NCI-H2227 (cell line): ENCODE results near the gene GLIS1.

Source experiments
- DNase-seq: peaks from one replicate; lab custom pipeline; 2025; ENCODE audit not compliant: unreplicated experiment; lab: John Stamatoyannopoulos, UW

Gene GLIS1

DNA sequence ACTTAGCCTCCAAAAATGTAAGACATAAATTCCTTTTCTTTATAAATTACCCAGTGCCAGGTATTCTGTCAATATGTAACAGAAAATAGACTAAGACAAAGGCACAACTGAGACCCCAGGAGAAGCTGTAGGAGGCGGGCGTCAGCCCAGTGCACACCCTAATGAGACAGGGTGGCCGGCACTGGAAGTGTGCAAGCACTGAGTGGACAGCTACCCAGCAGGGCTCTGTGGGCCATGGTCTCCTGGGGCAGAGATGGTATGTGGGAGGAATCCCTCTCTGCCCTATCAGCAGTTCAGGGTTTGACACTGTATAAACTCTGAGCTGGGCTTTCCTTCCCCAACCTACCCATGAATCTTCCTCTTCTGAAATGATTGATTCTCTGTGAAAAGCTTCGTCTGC lies 139.5 kb downstream of the GLIS1 start:
- DNase-seq, result no peak

DNA sequence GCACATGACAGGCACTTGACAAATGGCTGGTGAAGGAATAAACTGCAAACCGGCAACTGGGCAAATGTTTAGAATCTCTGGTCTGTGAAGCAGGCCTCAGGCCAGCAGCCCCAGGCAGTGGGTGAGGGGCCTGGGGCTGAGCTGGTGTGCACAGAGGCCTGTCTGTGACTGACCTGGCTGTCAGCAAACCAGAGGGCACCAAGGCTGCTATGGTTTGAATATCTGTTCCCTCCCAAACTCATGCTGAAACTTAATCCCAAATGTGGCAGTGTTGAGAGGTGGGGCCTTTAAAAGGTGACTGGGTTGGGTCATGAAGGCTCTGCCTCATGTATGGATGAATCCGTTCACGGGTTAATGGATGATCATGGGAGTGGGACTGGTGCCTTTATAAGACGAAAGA lies 140.0 kb downstream of the GLIS1 start:
- DNase-seq, result no peak

DNA sequence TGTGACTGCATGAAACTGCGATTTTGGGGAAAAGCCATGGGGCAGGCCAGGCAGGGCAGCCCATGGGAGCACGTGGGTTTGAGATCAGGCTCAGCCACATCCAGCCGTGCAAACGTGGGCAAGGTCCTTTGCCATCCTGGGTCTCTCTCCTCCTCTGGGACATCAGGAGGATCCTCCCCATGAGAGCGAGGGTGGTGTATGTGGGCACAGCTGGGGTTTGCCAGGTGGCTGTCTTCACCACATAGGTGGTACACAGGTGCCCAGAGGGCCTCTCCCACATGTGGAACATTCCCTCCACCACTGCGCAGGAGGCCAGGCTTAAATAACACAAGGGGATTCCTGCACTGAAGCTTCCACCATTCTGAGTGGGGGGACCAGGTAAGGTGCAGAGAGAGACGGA lies 143.1 kb downstream of the GLIS1 start:
- no peak for DNase-seq

DNA sequence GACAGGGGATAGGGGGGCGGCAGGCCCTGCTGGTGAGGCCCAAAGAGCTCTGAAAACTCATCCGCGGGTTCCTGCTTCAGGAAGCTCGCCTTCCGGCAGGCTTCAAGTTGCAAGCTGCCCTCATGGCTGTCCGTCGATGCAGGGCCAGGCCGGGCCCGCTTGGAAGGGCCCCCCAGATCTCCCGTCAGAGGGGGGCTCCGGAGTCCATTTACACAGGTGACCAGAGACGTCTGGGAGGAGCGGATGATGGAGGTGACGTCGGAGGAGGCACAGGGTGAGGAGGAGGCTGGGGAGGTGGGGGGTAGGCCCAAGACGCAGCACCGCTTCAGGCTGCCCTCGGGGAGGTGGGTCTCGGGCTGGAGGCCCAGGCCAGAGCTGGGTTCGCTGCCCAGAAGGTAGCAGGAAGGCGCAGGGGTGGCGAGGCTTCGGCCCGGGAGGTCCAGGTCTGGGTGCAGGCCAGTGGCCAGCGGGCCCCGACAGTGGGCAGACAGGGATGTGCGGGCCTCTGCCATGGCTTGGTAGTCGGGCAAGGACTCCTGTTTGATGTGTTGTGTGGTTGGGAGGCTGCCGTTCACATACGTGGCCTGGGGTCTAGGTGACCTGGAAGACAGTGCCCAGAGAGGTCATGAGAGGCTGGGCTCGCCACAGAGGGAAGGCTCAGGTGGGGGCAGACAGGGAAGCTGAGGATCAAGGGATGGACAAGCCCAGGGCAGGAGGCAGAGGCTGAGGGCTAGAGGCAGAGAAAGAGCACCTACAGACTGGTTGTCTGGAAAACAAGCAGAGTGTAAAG lies 144.4 kb downstream of the GLIS1 start:
- DNase-seq, result no peak

DNA sequence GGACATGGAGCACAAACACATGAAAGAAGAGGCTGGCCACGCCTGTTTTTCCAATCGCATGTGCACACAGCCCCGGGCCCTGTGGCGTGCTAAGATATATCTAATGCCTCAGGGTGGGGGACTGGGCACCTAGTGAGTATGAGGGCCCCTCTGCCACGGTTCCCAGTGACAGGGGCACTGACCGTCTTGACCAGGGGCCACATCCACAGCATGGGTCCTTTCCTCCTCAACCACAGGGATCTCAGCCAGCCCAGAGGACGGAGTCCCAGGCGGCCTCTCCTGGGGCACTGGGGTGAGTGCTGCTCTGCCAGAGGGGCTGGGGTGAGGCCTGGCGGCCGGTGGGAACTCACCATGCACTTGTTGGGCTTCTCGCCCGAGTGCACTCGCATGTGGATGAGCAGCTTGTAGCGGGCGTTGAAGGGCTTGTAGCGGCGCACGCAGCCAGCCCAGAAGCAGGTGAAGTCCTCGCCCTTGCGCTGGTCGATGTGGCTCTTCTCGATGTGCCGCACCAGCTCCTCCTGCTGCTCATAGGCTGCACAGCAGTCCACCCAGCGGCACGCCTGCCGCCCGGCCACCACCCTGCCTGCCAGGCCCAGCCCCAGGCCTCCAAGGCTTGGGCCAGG lies 145.1 kb downstream of the GLIS1 start:
- DNase-seq, result no peak

DNA sequence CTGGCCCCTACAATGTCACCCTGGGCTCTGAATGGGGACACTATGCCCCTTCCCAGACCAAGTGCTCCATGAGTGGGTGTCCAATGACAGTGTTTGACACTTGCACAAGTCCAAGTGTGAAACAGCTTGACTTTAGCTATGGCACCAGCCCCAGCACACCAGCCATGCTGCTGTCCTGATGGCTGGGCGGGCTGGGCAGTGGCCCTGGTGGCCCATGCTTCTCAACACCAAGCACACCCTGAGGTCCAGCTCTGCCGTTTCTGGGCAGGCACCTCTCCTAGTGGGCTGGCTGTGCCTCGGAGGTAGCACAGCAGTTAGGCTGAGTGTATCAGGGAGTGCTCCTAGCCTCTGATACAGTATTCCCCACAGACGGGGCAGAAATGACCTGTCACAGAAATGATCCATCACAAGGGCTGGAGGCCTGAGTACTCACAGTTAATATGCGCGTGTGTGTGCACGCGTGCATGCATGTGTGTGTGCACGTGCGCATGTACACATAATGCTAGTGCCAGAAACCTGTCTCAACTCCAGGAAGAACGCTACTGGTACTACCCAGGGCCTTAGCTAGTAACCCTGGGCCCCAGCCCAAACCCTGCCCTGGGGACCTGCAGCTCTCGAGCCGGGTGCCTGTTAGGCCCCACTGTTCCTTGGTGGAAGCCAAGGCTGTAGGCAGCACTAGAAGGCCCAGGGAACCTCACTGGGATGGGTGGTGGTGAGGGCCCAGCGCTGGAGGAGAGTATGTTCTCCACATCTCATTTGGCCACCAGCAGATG lies 145.8 kb downstream of the GLIS1 start:
- no peak for DNase-seq

DNA sequence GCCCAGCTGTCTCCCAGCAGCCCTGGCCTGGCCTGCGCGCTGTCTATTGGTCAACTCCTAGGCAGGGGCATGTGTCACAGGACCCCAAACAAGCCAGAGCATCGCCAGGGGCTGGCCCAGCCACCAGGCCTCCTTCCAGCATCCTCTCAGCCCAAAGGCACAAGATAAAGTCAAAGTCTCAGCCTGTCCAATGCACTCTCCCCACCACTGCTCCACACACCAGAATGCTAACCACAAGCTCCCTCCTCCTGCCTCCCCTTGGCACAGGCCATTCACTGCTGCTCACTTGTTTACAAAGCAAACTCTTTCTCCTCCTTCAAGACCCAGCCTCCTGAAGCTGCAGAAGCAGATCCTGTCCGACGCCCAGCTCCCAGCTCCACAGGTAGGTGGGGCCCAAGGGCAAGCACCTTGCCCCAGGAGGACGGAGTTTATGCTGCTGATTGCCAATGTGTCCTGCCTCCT lies 146.4 kb downstream of the GLIS1 start:
- no peak for DNase-seq

DNA sequence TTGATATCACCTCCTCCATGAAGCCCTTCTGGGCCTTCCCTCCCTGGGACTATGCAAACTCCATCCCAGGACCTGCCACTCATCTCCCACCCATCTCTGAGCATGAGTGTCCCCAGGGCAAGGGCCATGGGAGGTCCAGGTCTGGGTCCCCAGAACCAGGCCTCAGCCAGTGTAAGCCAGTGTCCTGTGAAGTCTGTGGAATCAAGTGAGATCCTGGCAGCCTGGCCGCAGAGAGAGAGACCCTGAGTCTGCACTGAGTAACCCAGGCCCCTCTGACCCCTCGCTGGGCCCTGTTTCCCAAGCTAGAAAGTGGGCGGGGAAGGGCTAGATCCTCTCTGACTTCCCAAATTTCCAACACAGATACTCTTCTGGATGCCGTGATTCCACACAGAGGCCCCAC lies 147.0 kb downstream of the GLIS1 start:
- no peak for DNase-seq

DNA sequence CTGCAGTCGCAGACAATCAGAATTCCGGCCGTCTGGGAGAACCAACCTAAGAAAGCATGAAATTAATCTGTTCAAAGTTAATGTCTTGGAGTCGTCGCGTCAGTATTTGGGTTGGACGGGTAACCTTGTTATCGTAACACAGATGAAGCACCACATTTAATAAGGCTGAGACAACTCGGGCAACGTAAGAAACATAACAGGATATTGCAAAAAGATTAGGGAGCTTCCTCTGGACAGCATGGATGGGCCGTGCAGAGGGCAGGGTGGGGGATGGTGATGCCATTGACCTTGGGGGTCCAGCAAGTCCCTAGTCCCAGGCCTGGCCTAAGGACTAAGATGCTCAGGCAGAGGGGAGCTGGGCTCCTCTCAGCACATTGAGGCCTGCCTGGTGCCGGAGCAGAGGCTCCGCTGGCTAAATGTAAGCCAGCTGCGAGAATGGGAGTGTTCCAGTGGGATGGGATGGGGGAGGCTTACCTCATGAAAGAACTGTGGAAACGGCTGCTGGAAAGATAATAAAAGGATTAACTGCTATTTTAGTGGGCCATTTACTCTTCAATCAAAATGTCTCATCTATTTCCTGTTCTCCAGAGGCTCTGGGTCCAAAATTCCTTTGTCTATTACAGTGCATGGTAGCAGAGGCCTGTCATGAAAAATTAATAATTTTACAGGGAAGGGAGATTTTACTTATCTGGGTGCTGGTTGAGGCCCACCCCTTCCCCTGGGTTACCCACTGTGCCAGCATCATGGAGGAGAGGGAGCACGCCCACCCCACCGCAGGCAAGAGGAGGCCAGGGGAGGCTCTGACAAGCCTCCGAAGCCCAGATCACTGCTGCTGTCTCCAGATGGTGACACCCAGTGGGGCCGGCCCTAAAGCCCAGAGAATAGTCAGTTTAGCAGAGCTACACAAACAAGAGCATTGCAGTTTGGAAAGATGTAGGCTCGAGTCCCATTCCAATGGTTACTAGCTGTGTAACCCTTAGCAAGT lies 148.1 kb downstream of the GLIS1 start:
- DNase-seq, result peak; percentile 16

DNA sequence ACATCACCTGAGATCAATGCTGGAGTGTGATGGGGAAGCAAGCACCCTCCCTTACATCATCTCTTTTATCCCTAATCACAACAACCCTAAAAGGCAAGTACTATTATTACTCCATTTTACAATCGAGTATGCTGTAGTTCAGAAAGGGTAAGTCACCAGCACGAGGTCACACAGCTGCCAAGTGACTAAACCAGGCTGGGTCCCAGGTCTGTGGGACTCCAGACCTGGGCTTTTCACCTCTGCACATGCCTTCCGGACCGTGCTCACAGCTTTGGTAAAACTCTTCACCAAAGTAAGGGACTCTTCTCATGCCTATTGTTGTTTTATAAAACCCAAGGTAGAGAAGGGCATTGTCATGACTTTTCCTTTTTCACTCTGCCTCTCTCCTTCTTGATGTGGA lies 148.9 kb downstream of the GLIS1 start:
- DNase-seq, result no peak

DNA sequence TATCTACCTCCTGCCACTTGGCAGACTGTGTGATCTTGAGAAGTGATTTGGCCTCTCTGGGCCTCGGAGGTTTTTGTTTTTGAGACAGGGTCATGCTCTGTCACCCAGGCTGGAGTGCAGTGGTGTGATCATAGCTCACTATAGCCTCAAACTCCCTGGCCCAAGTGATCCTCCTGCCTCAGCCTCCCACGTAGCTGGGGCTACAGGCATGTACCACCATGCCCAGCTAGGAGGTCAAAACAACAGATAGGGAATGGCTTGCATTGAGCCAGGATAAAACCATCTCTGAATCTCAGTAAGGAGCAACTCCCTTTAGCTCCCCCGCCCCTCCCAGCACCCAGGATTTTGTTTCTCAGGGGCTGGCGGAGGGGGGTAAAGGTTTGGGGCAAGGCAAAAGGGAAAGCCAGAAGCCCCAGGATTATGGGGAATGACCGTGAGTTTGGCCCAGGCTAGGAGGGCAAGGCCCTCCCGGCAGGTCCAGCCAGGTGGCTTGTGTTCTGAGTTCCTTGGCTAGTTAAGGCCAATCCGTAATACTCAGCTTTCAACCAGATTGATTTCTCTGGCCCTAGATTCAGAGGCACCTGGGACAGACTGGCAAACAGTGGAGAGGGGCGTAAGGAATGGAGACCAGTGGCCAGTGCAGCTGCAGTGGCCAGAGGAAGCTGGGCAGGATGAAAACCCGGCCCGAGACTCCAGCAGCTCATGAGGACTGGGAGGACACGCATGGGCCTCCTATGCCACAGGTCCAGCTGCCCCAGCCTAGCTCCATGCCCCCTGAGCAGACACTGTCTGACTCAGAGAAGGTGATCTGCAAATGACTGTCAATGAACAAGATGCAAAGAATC lies 149.7 kb downstream of the GLIS1 start:
- no peak for DNase-seq

DNA sequence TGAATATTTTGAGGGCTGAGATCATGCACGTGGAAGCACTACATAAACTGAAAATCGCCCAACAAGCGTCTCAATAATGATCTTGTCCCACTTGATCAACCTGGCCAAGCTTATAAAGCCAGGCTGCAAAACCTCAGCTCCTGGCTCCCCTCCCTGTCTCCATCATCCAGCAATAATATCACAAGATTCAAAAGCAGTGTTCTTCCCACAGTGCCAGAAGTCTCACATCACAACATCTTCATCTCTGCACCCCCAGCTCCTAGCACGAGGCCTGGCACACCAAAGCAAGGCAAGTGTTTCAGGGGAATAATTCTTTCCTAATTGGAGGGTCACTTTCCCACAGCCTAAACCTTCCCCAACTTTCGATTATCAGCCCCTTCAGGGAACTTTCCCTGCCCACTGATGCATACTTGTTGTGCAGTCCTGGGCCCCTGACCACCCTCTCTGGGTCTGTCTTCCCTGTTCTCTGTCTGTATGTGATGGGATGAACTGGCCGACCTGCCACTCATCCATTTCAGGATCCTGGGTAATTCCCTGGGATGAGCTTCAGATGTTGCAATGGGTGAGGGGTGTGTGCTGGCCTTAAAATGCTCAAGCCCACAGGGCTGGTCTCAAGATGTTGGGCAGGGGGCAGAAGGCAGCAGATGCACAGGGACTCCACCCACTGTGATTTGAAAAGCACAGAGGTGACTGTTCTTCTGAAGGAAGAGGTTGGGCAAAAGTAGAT lies 150.7 kb downstream of the GLIS1 start:
- no peak for DNase-seq

DNA sequence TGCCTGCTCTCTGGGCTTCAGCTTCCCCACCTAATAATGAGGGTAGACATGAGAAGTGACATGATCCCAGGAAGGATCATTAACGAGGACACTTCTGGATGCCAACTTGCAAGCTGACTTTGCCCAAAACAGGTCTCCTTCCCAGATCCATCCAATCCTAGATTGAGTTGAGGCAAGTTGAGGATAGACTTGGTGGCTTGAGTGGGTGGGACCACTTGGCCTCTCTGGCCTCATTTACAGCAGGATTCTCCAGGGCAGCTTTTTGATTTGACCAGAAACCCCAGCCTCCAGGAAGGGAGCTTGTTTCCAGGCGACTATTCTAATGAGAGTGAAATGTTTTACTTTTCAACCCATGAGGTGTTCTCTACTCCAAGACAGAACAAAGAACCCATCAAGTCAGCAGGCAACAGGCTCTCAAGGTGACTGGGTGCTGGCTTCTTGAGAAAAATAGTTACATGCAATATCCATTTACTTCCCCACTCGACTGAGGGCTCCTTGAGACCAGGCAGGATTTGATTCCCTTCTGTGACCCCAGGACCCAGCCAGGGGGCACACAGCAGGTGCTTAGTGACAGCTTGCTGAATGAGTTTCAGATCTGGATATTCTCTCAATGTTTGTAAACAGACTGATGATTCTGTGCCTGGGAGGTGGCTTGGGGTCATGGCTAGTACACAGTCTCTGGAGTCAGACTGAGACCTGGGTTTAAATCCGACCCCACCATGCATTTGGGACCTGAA lies 151.5 kb downstream of the GLIS1 start:
- DNase-seq, result no peak

DNA sequence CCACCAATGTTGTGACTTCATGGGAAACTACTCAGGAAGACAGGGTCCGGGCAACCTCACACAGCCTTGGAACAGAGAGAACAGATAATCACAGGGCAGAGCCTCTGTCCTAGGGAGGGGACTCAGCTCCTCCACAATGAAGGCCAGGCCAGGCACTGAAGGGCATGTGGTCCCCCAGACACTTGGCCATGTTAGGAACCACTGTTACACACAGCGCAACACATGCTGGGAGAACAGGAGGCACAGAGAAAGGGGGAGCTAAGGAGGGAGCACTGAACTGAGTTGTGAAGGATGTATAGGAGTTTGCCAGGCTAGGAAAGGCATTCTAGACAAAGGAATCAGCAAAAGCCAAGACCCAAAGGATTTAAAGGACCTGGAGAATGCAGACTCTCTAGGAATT lies 152.2 kb downstream of the GLIS1 start:
- DNase-seq, result no peak

DNA sequence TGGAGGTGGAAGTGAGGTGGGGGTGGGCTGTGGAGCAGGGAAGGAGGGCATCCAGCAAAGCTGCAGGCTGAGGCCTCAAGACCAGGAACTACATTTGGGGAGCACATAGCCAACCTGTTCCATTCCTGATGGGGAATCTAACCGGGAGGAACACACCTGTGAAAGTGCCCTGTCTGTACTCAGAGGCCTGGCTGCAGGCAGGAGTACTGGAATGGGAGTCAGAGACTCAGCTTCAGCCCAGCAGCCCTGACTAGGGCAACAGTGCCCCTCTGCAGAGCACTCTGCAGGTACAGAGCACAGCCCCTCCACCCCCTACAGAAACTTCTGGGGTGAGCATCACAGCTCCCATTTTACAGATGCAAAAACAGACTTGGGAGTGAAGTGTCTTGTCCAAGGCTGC lies 153.4 kb downstream of the GLIS1 start:
- DNase-seq, result no peak

DNA sequence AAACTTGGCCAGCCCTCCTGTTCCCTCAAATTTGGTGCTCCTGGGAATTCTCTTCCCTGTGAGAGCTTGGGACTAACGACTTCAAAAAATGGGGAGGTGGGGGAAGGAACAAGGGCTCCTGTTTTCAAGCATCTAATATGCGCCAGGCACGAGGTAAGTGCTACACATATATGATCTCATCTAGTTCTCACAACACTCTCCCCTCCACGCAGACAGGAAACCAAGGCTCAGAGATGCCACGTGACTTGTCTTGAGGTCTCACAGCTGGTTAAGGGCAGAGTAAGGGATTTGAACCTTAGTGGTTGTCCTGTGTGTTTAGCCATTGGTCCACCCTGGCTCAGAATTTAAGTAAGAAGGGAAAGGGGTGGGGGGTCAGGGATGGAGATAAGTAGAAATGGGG lies 153.8 kb downstream of the GLIS1 start:
- DNase-seq, result no peak

DNA sequence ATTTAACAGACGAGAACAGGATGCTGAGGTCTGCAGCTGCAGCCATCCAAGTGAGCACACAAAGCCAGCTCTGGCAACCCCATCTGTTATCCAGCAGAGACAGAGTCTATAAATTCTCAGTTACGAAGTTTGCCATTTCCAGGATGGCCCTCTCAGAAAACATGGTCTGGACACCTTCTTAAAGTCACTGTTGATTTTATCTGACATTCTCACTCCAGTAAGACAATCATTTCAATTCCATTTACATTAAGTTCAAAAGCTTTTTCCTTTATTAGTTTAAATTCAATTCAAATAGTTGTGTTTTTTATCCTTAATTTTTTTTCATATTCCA lies 154.2 kb downstream of the GLIS1 start:
- DNase-seq, result no peak

DNA sequence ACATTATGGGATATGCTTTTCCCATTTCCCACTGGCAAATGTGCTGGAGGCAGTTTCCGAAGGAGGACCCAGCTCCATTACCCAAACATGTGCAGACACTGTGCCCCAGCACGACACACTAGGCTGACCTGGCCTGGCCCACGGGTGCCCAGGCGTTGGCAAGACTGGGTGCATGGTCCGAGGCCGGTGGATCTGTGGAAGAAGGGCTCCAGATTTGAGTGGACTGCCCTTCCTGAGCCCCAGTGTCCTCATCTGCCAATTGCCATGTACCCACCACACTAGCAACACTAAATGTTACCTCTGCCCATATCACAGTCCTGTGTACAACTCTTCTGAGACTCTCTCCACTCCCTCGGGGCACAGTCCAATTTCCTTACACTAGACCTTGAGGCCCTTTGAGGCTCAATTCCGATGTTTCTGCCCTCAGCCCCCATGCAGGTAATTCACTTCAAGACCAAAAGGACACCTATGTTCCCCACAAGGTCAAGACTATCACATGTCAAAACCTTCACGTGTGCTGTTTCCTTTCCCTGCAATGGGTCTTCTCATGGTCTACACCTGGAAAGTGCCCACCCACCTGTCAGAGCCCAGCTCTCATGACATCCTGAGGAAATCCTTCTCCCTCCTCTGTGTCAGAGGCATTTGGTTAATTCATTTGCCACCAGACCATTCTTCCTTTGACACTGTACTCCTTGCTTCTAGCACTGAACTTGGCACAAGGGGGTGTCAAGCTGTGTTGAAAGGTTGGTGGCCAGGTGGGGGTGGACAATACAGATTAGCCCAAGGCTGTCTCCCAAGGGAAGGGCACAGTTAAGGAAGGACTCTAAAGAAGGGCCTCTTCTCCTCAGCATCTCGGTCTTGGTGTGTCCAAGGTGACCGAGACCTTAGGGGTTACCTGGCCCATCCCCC lies 154.8 kb downstream of the GLIS1 start:
- no peak for DNase-seq
